ENCODE data around the gene SPRR2B. TPM values are rescaled to one million over a fixed set of nuclear protein-coding genes. Genes with fewer than 3 reads are reported as not detected.

Gene SPRR2B
- total and polyA plus RNA-seq, 9 of the 15 experiments (the other 6 are each of a cell fraction or from before 2014, with no cell fraction given) = not detected

GRCh38 chr1:153120945-153121344 lies 49.5 kb upstream of the SPRR2B start:
- FAIRE-seq (no peak), DNase-seq (ENCODE audit: extremely low read depth in 1 of 4, low spot score in 3 of 4) (no peak), ATAC-seq (no peak)
- Histone ChIP-seq H3K27me3 (ENCODE audit: control insufficient read depth in 2 of 2, insufficient read depth in 2 of 2, low read length in 2 of 2) (no peaks in the 10 kb centered on the region), H3K9ac (ENCODE audit: insufficient read depth in 1 of 2, low read depth in 2 of 2, low read length in 2 of 2) (no peak overlapping the region), H3K4me1 (replicated peaks in 1 of 2; ENCODE audit: control insufficient read depth in 2 of 2, insufficient read depth in 2 of 2, low read length in 2 of 2) (peaks cover 0 to 4% of the 10 kb centered on the region in 2 experiments; a peak in 1 of 5 replicates), H3K4me3 (no peak overlapping the region), H3K36me3 (ENCODE audit: control insufficient read depth, insufficient read depth, low read length) (no peaks in the 10 kb centered on the region), H2AFZ (ENCODE audit: low read depth, low read length) (no peak overlapping the region), H3K4me2 (ENCODE audit: insufficient read depth, low read length) (no peak overlapping the region), H3K9me1 (ENCODE audit: control insufficient read depth, insufficient read depth, low read length) (no peaks in the 10 kb centered on the region), H4K20me1 (replicated peaks; ENCODE audit: control insufficient read depth, insufficient read depth, low read length) (no peaks in the 10 kb centered on the region), H3K9me3 (replicated peaks; ENCODE audit: control insufficient read depth, insufficient read depth, low read depth, low read length) (no peaks in the 10 kb centered on the region), H3K27ac (ENCODE audit: extremely low read depth, low read depth, low read length) (no peak overlapping the region), H3K79me2 (ENCODE audit: control insufficient read depth, insufficient read depth, low read length) (no peaks in the 10 kb centered on the region)
- BruUV-seq (replicated peaks) = no TSS peak
- in situ Hi-C loops (cut with MboI) = no loop called here
- CTCF ChIA-PET (ENCODE audit: low intra/inter-chr PET ratio) = no interaction called here
- POLR2A ChIA-PET = no interaction called here
- intact Hi-C loops (cut with micrococcal nuclease) = no loop called here
- TF ChIP-seq ZNF609 (CRISPR knock-in tag; IDR thresholded peaks at IDR 0.05; ENCODE audit: borderline replicate concordance) = no peak
- TF ChIP-seq, protein P1, sequence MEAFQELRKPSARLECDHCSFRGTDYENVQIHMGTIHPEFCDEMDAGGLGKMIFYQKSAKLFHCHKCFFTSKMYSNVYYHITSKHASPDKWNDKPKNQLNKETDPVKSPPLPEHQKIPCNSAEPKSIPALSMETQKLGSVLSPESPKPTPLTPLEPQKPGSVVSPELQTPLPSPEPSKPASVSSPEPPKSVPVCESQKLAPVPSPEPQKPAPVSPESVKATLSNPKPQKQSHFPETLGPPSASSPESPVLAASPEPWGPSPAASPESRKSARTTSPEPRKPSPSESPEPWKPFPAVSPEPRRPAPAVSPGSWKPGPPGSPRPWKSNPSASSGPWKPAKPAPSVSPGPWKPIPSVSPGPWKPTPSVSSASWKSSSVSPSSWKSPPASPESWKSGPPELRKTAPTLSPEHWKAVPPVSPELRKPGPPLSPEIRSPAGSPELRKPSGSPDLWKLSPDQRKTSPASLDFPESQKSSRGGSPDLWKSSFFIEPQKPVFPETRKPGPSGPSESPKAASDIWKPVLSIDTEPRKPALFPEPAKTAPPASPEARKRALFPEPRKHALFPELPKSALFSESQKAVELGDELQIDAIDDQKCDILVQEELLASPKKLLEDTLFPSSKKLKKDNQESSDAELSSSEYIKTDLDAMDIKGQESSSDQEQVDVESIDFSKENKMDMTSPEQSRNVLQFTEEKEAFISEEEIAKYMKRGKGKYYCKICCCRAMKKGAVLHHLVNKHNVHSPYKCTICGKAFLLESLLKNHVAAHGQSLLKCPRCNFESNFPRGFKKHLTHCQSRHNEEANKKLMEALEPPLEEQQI (IDR thresholded peaks at IDR 0.05) = no peak
- TF ChIP-seq MCM7 (IDR thresholded peaks at IDR 0.05) = no peak
- TF ChIP-seq C11orf30 (IDR thresholded peaks at IDR 0.05; ENCODE audit: low read depth) = peak; percentile 82
- no peak for TF ChIP-seq CHCHD3 (CRISPR knock-in tag; IDR thresholded peaks at IDR 0.05)
- TF ChIP-seq TEAD4 (IDR thresholded peaks at IDR 0.05; ENCODE audit: low read length) = no peak
- no peak for TF ChIP-seq TEAD4 (CRISPR knock-in tag; IDR thresholded peaks at IDR 0.05; ENCODE audit: borderline replicate concordance)
- TF ChIP-seq EP400 (IDR thresholded peaks at IDR 0.05) = no peak
- TF ChIP-seq GABPA (tag; conservative IDR thresholded peaks at IDR 0.05; ENCODE audit: low read depth) = no peak
- TF ChIP-seq ZNF507 (tag; conservative IDR thresholded peaks at IDR 0.05) = no peak
- no peak for TF ChIP-seq ZBED1 (IDR thresholded peaks at IDR 0.05)
- no peak for TF ChIP-seq HMGXB4 (CRISPR knock-in tag; IDR thresholded peaks at IDR 0.05)
- TF ChIP-seq MAFG (tag; conservative IDR thresholded peaks at IDR 0.05) = peak; percentile 64
- no peak for TF ChIP-seq NR2F6 (CRISPR knock-in tag; IDR thresholded peaks at IDR 0.05)
- TF ChIP-seq MAFF (IDR thresholded peaks at IDR 0.05; ENCODE audit: low read length) = peak; percentile 50; the same call in 1 of the 2 replicates
